Spleen (tissue), 11 donors: ENCODE results near the gene SUPT5H. TPM values are rescaled to one million over a fixed set of nuclear protein-coding genes. Genes with fewer than 3 reads are reported as not detected.

Experiments
- DNase-seq: peaks from one replicate; pipeline ENCODE4 v3.0.0-alpha.2; 2020
- H3K27ac ChIP-seq, 8 donors: fragments of 200-600 bp; sonication (generic) in 7 of 8; 1 replicate in 4 of 8; 2 replicates in 4 of 8; pipeline versions ENCODE4 v1.5.0 to v1.8.0; 2016 to 2021; ENCODE audit warnings: inconsistent platforms in 4 of 8, mild to moderate bottlenecking in 4 of 8, moderate library complexity in 1 of 8
- H3K27me3 ChIP-seq, 7 donors: fragments of 200-600 bp; sonication (generic) in 6 of 7; replicated peaks in 1 of 7; 1 replicate in 4 of 7; 2 replicates in 3 of 7; pipeline versions ENCODE4 v1.5.0 to v1.8.0; 2016 to 2021; ENCODE audit warnings: inconsistent platforms in 3 of 7, mild to moderate bottlenecking in 1 of 7
- H3K36me3 ChIP-seq, 6 donors: fragments of 200-600 bp; sonication (generic) in 5 of 6; 1 replicate in 4 of 6; 2 replicates in 2 of 6; pipeline versions ENCODE4 v1.5.0 to v1.8.0; 2016 to 2021; ENCODE audit warnings: inconsistent platforms in 2 of 6
- H3K4me1 ChIP-seq, 6 donors: fragments of 200-600 bp; sonication (generic) in 5 of 6; 1 replicate in 3 of 6; 2 replicates in 3 of 6; pipeline versions ENCODE4 v1.5.0 to v1.8.0; 2016 to 2021; ENCODE audit warnings: inconsistent platforms in 3 of 6
- H3K4me3 ChIP-seq, 8 donors: fragments of 200-600 bp; sonication (generic) in 7 of 8; 1 replicate in 4 of 8; 2 replicates in 4 of 8; pipeline versions ENCODE4 v1.5.0 to v1.8.0; 2016 to 2021; ENCODE audit warnings: inconsistent platforms in 4 of 8, mild to moderate bottlenecking in 4 of 8, moderate library complexity in 2 of 8
- H3K9me3 ChIP-seq, 8 donors: fragments of 200-600 bp; sonication (generic) in 7 of 8; 1 replicate in 4 of 8; 2 replicates in 4 of 8; pipeline versions ENCODE4 v1.5.0 to v1.8.0; 2016 to 2021; ENCODE audit warnings: inconsistent platforms in 4 of 8
- POLR2A ChIP-seq, 3 donors: fragments of 450-650 bp; IDR thresholded peaks; one replicate each; pipeline ENCODE4 v1.5.1; 2017; ENCODE audit warnings: antibody characterized with exemption in 3 of 3, mild to moderate bottlenecking in 1 of 3
- POLR2AphosphoS5 ChIP-seq, 3 donors: sonication (generic); formaldehyde crosslinking; IDR thresholded peaks; one replicate each; pipeline ENCODE4 v1.5.1; 2017; ENCODE audit warnings: antibody characterized with exemption in 3 of 3
- WGBS, 5 donors: extraction: QIAGEN DNeasy Blood & Tissue Kit in 3 of 5; methylation state at CpG; one replicate each; pipeline versions ENCODE4 v1.1.5 to v1.1.7; 2013 to 2018; 5-methylcytosine and 5-hydroxymethylcytosine counted together
- intact Hi-C: fragments of 100-400 bp; cut with DNase I; formaldehyde crosslinking; loops from one replicate; pipeline ENCODE4 v1.15.0; 2023; ENCODE audit warnings: low total_unique reads
- polyA plus RNA-seq, 3 donors: library from polyadenylated mRNA; stranded (reverse); fragments of 200-250 nt; gene quantifications; one replicate each; pipeline ENCODE4 v1.2.1, GENCODE V29; 2013
- total RNA-seq, 7 donors: library from RNA; depleted of rRNA in 3 of 7; stranded (reverse); fragments of >200 nt in 3 of 7; fragmentation: NEBNext Ultra II Directional in 4 of 7; extraction: Animal tissue kit (Norgen Biotek cat#: 25700) in 4 of 7; gene quantifications; one replicate each; pipeline versions ENCODE4 v1.1.0 to v1.2.1, GENCODE V29; 2016 to 2021
- TF ChIP-seq, protein P1 (sequence below), 11 experiments: fragments of 200-600 bp in 7 of 11; fragments of 450-650 bp in 4 of 11; sonication (generic) in 4 of 11; IDR thresholded peaks in 8 of 11; conservative IDR thresholded peaks in 3 of 11; 1 replicate in 7 of 11; 2 replicates in 4 of 11; pipeline versions ENCODE4 v1.4.0 to v1.8.0; 2016 to 2021; ENCODE audit warnings: antibody characterized with exemption in 11 of 11, inconsistent platforms in 4 of 11, mild to moderate bottlenecking in 1 of 11
- donor health status: healthy with polysubstance abuse.
- donor health status: DM: no; HTN: no; CAD: no; lungs with moderate emphysema.
- donor health status: DM: no; HTN: no; CAD: no.
- donor health status: Bipolar disorder and iron deficiency.
- donor health status: healthy.
- donor health status: DM: no; HTN: no; CAD: no.
- donor health status: DM: yes; HTN: yes; CAD: no.

SUPT5H gene
- total and polyA plus RNA-seq, 10 donors, result 95.8 to 225 (median 109) TPM

DNA sequence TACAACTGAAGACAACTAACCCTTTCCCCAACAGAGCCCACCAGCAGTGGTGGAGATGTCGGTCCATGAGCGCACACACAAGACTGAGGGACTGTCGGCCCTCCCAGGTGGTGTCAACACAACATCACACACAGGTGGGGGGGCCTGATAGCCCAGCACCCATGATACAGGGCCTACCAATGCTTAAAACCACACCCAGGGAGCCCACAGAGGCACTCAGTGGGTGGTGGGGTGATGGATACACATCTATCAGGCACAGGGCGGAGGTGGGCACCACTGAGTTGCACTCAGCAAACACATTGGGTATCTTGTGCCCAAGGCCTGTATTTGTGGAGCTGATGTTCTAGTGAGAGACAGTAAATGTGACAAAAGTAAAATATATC is 45.7 kb upstream of the SUPT5H start:
- Histone ChIP-seq H3K36me3 (peaks cover 0 to 36% (median 17%) of the 10 kb centered on the region in 6 donors), H3K4me1 (peaks cover 51 to 87% (median 78%) of the 10 kb centered on the region in 6 donors), H3K27me3 (no peaks in the 10 kb centered on the region), H3K9me3 (no peaks in the 10 kb centered on the region), H3K27ac (peak overlapping the region; percentile 83 to 100 (median 98)), H3K4me3 (peak overlapping the region in 1 of 8 donors; percentile 15)
- WGBS, 5 donors, result 93 to 98% (median 97%) methylated on average over 4 of the region's 4 CpGs
- TF ChIP-seq POLR2AphosphoS5 (IDR thresholded peaks at IDR 0.05), result peak in 1 of 3 donors; percentile 13
- TF ChIP-seq, protein P1, sequence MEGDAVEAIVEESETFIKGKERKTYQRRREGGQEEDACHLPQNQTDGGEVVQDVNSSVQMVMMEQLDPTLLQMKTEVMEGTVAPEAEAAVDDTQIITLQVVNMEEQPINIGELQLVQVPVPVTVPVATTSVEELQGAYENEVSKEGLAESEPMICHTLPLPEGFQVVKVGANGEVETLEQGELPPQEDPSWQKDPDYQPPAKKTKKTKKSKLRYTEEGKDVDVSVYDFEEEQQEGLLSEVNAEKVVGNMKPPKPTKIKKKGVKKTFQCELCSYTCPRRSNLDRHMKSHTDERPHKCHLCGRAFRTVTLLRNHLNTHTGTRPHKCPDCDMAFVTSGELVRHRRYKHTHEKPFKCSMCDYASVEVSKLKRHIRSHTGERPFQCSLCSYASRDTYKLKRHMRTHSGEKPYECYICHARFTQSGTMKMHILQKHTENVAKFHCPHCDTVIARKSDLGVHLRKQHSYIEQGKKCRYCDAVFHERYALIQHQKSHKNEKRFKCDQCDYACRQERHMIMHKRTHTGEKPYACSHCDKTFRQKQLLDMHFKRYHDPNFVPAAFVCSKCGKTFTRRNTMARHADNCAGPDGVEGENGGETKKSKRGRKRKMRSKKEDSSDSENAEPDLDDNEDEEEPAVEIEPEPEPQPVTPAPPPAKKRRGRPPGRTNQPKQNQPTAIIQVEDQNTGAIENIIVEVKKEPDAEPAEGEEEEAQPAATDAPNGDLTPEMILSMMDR (IDR thresholded peaks at IDR 0.05 in 8 of 11, conservative IDR thresholded peaks at IDR 0.05 in 3 of 11), result no peak
- intact Hi-C loops, result no loop called here
- DNase-seq, result no peak

- no peaks in the 10 kb centered on the region for H3K27me3 ChIP-seq
- DNase-seq, result no peak
- TF ChIP-seq, protein P1 (IDR thresholded peaks at IDR 0.05 in 8 of 11, conservative IDR thresholded peaks at IDR 0.05 in 3 of 11), result no peak
- TF ChIP-seq POLR2A (IDR thresholded peaks at IDR 0.05) (no peak), POLR2AphosphoS5 (IDR thresholded peaks at IDR 0.05) (no peak)
- H3K36me3 ChIP-seq, result peaks cover 0 to 32% (median 13%) of the 10 kb centered on the region in 6 donors
- H3K4me3 ChIP-seq, result no peak overlapping the region
- no peaks in the 10 kb centered on the region for H3K9me3 ChIP-seq
- peaks cover 54 to 87% (median 80%) of the 10 kb centered on the region in 6 donors for H3K4me1 ChIP-seq
- peak overlapping the region; percentile 24 to 100 (median 99) for H3K27ac ChIP-seq
- intact Hi-C loops, result no loop called here
- WGBS, 5 donors, result 79 to 89% (median 85%) methylated on average over 4 of the region's 4 CpGs
Observed at GRCh38 chr19:39400061-39400460, 45.3 kb upstream of the SUPT5H start.

DNA sequence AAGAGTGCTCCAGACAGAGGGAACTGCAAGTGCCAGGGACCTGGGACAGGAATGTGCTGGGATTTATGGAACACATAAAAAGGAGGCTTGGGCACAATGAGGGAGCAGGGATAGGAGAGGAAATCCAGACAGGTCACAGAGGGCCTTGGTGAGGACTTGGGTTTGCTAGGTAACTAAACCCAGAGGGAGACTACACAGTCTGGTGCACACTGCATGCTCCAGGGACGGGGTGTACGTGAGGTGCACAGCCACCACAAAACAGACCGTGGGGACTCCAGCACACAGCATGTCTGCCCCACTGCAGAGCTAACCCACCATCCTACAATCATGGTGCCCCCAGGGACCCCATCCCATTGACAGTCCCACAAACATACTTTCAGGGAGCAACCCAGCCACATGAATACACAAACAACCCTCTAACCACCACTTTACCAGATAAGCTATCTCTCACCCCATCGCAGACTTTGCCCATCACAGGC is 44.3 kb upstream of the SUPT5H start:
- no peak for DNase-seq
- H3K9me3 ChIP-seq, result no peaks in the 10 kb centered on the region
- peaks cover 0 to 21% (median 4%) of the 10 kb centered on the region in 6 donors for H3K36me3 ChIP-seq
- peak overlapping the region; percentile 88 to 100 (median 99) for H3K27ac ChIP-seq
- TF ChIP-seq POLR2AphosphoS5 (IDR thresholded peaks at IDR 0.05), result no peak
- TF ChIP-seq, protein P1 (IDR thresholded peaks at IDR 0.05 in 8 of 11, conservative IDR thresholded peaks at IDR 0.05 in 3 of 11), result peak in 1 of 11 experiments; percentile 15
- no peak for TF ChIP-seq POLR2A (IDR thresholded peaks at IDR 0.05)
- H3K4me3 ChIP-seq, result peak overlapping the region in 1 of 8 donors; percentile 96
- no peaks in the 10 kb centered on the region for H3K27me3 ChIP-seq
- WGBS, 5 donors, result 28 to 64% (median 51%) methylated on average over 4 of the region's 4 CpGs
- intact Hi-C loops, result no loop called here
- peaks cover 65 to 95% (median 88%) of the 10 kb centered on the region in 6 donors for H3K4me1 ChIP-seq

DNA sequence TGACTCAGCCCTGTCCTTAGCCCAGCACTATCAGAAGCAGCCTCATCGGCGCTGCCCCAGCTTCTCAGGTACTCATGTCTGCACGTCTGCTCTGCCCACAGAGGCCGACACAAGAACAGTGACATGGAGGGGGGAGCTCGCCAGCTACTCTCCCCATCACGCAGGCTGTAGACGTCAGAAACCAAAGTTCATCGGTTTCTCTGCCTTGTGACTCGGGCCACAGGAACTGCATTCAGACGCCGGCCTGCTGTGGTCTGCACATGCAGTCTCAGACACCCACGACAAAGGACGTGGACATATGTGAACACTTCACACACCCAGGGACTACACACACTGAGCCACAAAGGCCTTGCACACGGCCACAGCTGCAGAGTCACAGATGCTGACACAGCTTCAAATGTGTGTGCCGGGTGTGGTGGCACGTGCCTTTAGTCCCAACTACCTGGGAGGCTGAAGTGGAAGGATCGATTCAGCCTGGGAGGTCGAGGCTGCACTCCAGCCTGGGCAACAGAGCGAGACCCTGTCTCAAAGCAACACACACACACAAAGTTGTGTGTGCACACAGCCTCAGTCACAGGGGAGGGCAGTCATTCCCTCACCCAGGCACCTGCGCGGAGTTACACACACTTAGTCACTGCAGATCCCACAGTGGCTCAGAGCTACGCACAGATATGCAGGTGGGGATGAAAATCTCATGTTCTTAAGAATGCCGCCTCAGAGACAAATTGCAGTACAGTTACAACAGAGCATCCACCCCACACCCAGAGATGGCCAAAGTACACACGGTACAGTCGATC is 43.6 kb upstream of the SUPT5H start:
- TF ChIP-seq POLR2AphosphoS5 (IDR thresholded peaks at IDR 0.05), result peak; percentile 74 to 95 (median 84)
- TF ChIP-seq POLR2A (IDR thresholded peaks at IDR 0.05), result peak in 2 of 3 donors; percentile 25 to 44
- TF ChIP-seq, protein P1 (IDR thresholded peaks at IDR 0.05 in 8 of 11, conservative IDR thresholded peaks at IDR 0.05 in 3 of 11), result peak in 2 of 11 experiments; percentile 12 to 20

More for the DNA sequence above, 43.6 kb upstream of the SUPT5H start:
- H3K4me1 ChIP-seq, result peaks cover 65 to 96% (median 90%) of the 10 kb centered on the region in 6 donors
- peaks cover 0 to 15% (median 3%) of the 10 kb centered on the region in 6 donors for H3K36me3 ChIP-seq
- intact Hi-C loops, result no loop called here
- no peaks in the 10 kb centered on the region for H3K27me3 ChIP-seq
- H3K4me3 ChIP-seq, result peak overlapping the region in 5 of 8 donors; percentile 43 to 96 (median 45)
- WGBS, 5 donors, result 26 to 41% (median 35%) methylated on average over 19 to 25 of the region's 25 CpGs
- no peaks in the 10 kb centered on the region for H3K9me3 ChIP-seq
- peak; percentile 90 for DNase-seq
- H3K27ac ChIP-seq, result peak overlapping the region; percentile 88 to 100 (median 99)
